SK-N-SH treated with all-trans-retinoic acid at 6 μM for 48 hours (cell line): ENCODE results near the gene TPM4.

Experiments used
- ATAC-seq: fragments of 200-7000 bp; cut with Tn5 transposase; 3 replicates; pipeline ENCODE4 v1.9.1; 2020; ENCODE audit warnings: mild to moderate bottlenecking, moderate library complexity
- ARNTL ChIP-seq: fragments of 450-650 bp; formaldehyde crosslinking; IDR thresholded peaks from 2 replicates; pipeline ENCODE4 v1.5.0; 2020; ENCODE audit warnings: low read depth, mild to moderate bottlenecking, moderate library complexity, borderline replicate concordance
- BACH2 ChIP-seq: fragments of 250-450 bp; sonication (Bioruptor Pico); IDR thresholded peaks from 2 replicates; pipeline ENCODE4 v1.9.0; 2021; ENCODE audit warnings: mild to moderate bottlenecking, borderline replicate concordance
- CREB5 ChIP-seq: fragments of 250-450 bp; sonication (Bioruptor Pico); IDR thresholded peaks from 2 replicates; pipeline ENCODE4 v1.5.1; 2020; ENCODE audit warnings: low read depth, mild to moderate bottlenecking, moderate library complexity
- CSDC2 ChIP-seq: fragments of 250-450 bp; sonication (Bioruptor Pico); IDR thresholded peaks from 2 replicates; pipeline ENCODE4 v1.5.0; 2020; ENCODE audit warnings: mild to moderate bottlenecking, moderate library complexity
- CSRNP3 ChIP-seq: fragments of 250-450 bp; sonication (Bioruptor Pico); IDR thresholded peaks from 2 replicates; pipeline ENCODE4 v1.5.1; 2021; ENCODE audit warnings: mild to moderate bottlenecking, moderate library complexity
- ESRRG ChIP-seq: fragments of 250-450 bp; sonication (Bioruptor Pico); IDR thresholded peaks from 2 replicates; pipeline ENCODE4 v1.6.1; 2021; ENCODE audit warnings: mild to moderate bottlenecking
- ISL1 ChIP-seq: fragments of 250-450 bp; sonication (Bioruptor Pico); IDR thresholded peaks from 2 replicates; pipeline ENCODE4 v2.1.2; 2022; ENCODE audit warnings: mild to moderate bottlenecking, moderate library complexity
- OSR1 ChIP-seq: fragments of 250-450 bp; sonication (Bioruptor Pico); IDR thresholded peaks from 2 replicates; pipeline ENCODE4 v1.8.0; 2022; ENCODE audit warnings: moderate library complexity, mild to moderate bottlenecking, inconsistent platforms
- POU6F1 ChIP-seq: fragments of 250-450 bp; sonication (Bioruptor Pico); IDR thresholded peaks from 2 replicates; pipeline ENCODE4 v1.8.0; 2021; ENCODE audit warnings: low read depth, mild to moderate bottlenecking, moderate library complexity, borderline replicate concordance
- PPARA ChIP-seq: fragments of 250-450 bp; sonication (Bioruptor Pico); IDR thresholded peaks from 2 replicates; pipeline ENCODE4 v1.5.0; 2020; ENCODE audit warnings: mild to moderate bottlenecking, borderline replicate concordance
- RARB ChIP-seq: fragments of 250-450 bp; sonication (Bioruptor Pico); IDR thresholded peaks from 2 replicates; pipeline ENCODE4 v1.8.0; 2021; ENCODE audit warnings: mild to moderate bottlenecking, moderate library complexity
- TCF4 ChIP-seq: fragments of 250-450 bp; sonication (Bioruptor Pico); IDR thresholded peaks from 2 replicates; pipeline ENCODE4 v1.8.0; 2021; ENCODE audit warnings: mild to moderate bottlenecking, moderate library complexity, borderline replicate concordance
- TOX ChIP-seq: fragments of 250-450 bp; sonication (Bioruptor Pico); IDR thresholded peaks from 2 replicates; pipeline ENCODE4 v1.8.0; 2021; ENCODE audit warnings: mild to moderate bottlenecking, moderate library complexity, borderline replicate concordance
- TSHZ2 ChIP-seq: fragments of 250-450 bp; sonication (Bioruptor Pico); IDR thresholded peaks from 2 replicates; pipeline ENCODE4 v1.5.0; 2020; ENCODE audit warnings: mild to moderate bottlenecking, moderate library complexity
- ZC3H10 ChIP-seq: fragments of 250-450 bp; sonication (Bioruptor Pico); IDR thresholded peaks from 2 replicates; pipeline ENCODE4 v1.5.1; 2021; ENCODE audit warnings: mild to moderate bottlenecking, moderate library complexity
- ZFP3 ChIP-seq: fragments of 250-450 bp; sonication (Bioruptor Pico); IDR thresholded peaks from 2 replicates; pipeline ENCODE4 v1.5.0; 2020; ENCODE audit warnings: mild to moderate bottlenecking, moderate library complexity
- ZFP30 ChIP-seq: fragments of 450-650 bp; formaldehyde crosslinking; IDR thresholded peaks from 2 replicates; pipeline ENCODE4 v1.5.0; 2022; ENCODE audit warnings: mild to moderate bottlenecking, moderate library complexity
- ZNF565 ChIP-seq: fragments of 450-650 bp; formaldehyde crosslinking; conservative IDR thresholded peaks from 2 replicates; pipeline ENCODE4 v1.5.0; 2020; ENCODE audit warnings: low read depth, mild to moderate bottlenecking, moderate library complexity
- ZNF70 ChIP-seq: fragments of 450-650 bp; formaldehyde crosslinking; IDR thresholded peaks from 2 replicates; pipeline ENCODE4 v1.5.0; 2020; ENCODE audit warnings: mild to moderate bottlenecking, moderate library complexity
- ZNF8 ChIP-seq: fragments of 450-650 bp; formaldehyde crosslinking; IDR thresholded peaks from 2 replicates; pipeline ENCODE4 v1.5.0; 2020; ENCODE audit warnings: mild to moderate bottlenecking, moderate library complexity
- TF ChIP-seq, protein P1 (sequence below): fragments of 250-450 bp; sonication (Bioruptor Pico); IDR thresholded peaks from 2 replicates; pipeline ENCODE4 v1.8.0; 2020; ENCODE audit warnings: mild to moderate bottlenecking, moderate library complexity, borderline replicate concordance

The TPM4 gene

GRCh38 chr19:16030964-16031871 lies 45.1 kb upstream of the TPM4 start:
- TF ChIP-seq ARNTL (CRISPR knock-in tag) (no peak), ZFP3 (CRISPR knock-in tag) (no peak), TCF4 (CRISPR knock-in tag) (no peak), CSRNP3 (CRISPR knock-in tag) (no peak), TSHZ2 (CRISPR knock-in tag) (no peak), ISL1 (no peak)
- TF ChIP-seq, all 23 proteins: peak for 0
- ATAC-seq, result no peak

DNA sequence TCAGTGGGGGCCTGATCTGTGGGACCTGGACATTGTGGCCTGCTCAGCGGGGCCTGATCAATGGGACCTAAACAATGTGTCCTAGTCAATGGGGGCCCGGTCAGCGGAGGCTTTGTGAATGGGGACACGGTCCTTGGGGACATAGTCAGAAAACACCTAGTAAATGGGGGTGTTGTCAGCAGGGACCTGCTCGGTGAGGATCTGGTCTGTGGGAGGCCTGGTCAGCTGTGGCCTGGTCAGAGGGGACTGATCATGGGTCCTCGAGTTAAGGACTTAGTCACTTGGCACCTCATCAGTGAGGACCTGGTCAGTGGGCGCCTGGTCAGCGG lies 44.5 kb upstream of the TPM4 start:
- TF ChIP-seq ARNTL (CRISPR knock-in tag) (no peak), ESRRG (CRISPR knock-in tag) (no peak), PPARA (CRISPR knock-in tag) (no peak), CSRNP3 (CRISPR knock-in tag) (no peak), ZNF8 (CRISPR knock-in tag) (no peak), OSR1 (CRISPR knock-in tag) (no peak), POU6F1 (CRISPR knock-in tag) (no peak), ZNF565 (CRISPR knock-in tag) (no peak), RARB (CRISPR knock-in tag) (no peak), CREB5 (CRISPR knock-in tag) (no peak), ZFP3 (CRISPR knock-in tag) (no peak), ZFP30 (CRISPR knock-in tag) (no peak), TCF4 (CRISPR knock-in tag) (no peak), CSDC2 (CRISPR knock-in tag) (no peak), TOX (CRISPR knock-in tag) (no peak), ISL1 (no peak), ZC3H10 (CRISPR knock-in tag) (no peak), ZNF70 (CRISPR knock-in tag) (no peak), BACH2 (CRISPR knock-in tag) (no peak)
- TF ChIP-seq, protein P1, sequence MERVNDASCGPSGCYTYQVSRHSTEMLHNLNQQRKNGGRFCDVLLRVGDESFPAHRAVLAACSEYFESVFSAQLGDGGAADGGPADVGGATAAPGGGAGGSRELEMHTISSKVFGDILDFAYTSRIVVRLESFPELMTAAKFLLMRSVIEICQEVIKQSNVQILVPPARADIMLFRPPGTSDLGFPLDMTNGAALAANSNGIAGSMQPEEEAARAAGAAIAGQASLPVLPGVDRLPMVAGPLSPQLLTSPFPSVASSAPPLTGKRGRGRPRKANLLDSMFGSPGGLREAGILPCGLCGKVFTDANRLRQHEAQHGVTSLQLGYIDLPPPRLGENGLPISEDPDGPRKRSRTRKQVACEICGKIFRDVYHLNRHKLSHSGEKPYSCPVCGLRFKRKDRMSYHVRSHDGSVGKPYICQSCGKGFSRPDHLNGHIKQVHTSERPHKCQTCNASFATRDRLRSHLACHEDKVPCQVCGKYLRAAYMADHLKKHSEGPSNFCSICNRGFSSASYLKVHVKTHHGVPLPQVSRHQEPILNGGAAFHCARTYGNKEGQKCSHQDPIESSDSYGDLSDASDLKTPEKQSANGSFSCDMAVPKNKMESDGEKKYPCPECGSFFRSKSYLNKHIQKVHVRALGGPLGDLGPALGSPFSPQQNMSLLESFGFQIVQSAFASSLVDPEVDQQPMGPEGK (CRISPR knock-in tag), result no peak
- no peak for ATAC-seq
